A673 (cell line): ENCODE data around the gene NSD1. TPM values are rescaled to one million over a fixed set of nuclear protein-coding genes. Genes with fewer than 3 reads are reported as not detected.

ENCODE experiments used
- BruUV-seq: library from RNA; stranded (reverse); fragments of 400-500 nt; replicated peaks from 2 replicates; lab custom pipeline; 2021; lab: Mats Ljungman, UMichigan
- CTCF ChIA-PET: fragments of 300-600 bp; sonication (Branson Sonifier 250); formaldehyde crosslinking; loops from one replicate; lab custom pipeline; 2022; ENCODE audit warnings: antibody characterized with exemption; lab: Charles Lee
- POLR2A ChIA-PET: fragments of 300-600 bp; sonication (Branson Sonifier 250); formaldehyde crosslinking; loops from one replicate; lab custom pipeline; 2022; ENCODE audit warnings: antibody characterized with exemption; ENCODE audit not compliant: low non-redundant PET; lab: Charles Lee
- DNase-seq: peaks from one replicate; pipeline ENCODE4 v3.0.0-alpha.2; 2015; ENCODE audit warnings: low spot score
- H3K27ac ChIP-seq: fragments of 200-600 bp; sonication (generic); 2 replicates; pipeline ENCODE4 v1.5.1; 2016; ENCODE audit warnings: mixed run types, low read depth, mild to moderate bottlenecking, mixed read lengths, antibody characterized with exemption, low read length; ENCODE audit not compliant: poor library complexity, severe bottlenecking
- H3K27me3 ChIP-seq: fragments of 200-600 bp; sonication (generic); replicated peaks from 2 replicates; pipeline ENCODE4 v1.6.1; 2017; ENCODE audit warnings: mixed run types, low read depth, mild to moderate bottlenecking, mixed read lengths, antibody characterized with exemption, low read length; ENCODE audit not compliant: insufficient read depth, poor library complexity
- H3K36me3 ChIP-seq: fragments of 200-600 bp; sonication (generic); 2 replicates; pipeline ENCODE4 v1.6.1; 2016; ENCODE audit warnings: mixed run types, mild to moderate bottlenecking, mixed read lengths, antibody characterized with exemption, low read length; ENCODE audit not compliant: insufficient read depth, poor library complexity, severe bottlenecking
- H3K4me1 ChIP-seq: fragments of 200-600 bp; sonication (generic); 2 replicates; pipeline ENCODE4 v1.6.1; 2017; ENCODE audit warnings: mixed run types, mild to moderate bottlenecking, mixed read lengths, antibody characterized with exemption, low read length; ENCODE audit not compliant: insufficient read depth, poor library complexity, severe bottlenecking
- H3K4me3 ChIP-seq: fragments of 200-600 bp; sonication (generic); 2 replicates; pipeline ENCODE4 v1.5.1; 2016; ENCODE audit warnings: low read depth, mixed run types, mild to moderate bottlenecking, mixed read lengths, low read length; ENCODE audit not compliant: poor library complexity, severe bottlenecking
- H3K9me3 ChIP-seq: fragments of 200-600 bp; sonication (generic); 2 replicates; pipeline ENCODE4 v1.6.1; 2016; ENCODE audit warnings: mixed run types, low read depth, mild to moderate bottlenecking, mixed read lengths, antibody characterized with exemption, low read length; ENCODE audit not compliant: poor library complexity, severe bottlenecking
- EZH2 ChIP-seq: fragments of 200-600 bp; sonication (generic); IDR thresholded peaks from 2 replicates; pipeline ENCODE4 v1.6.1; 2017; ENCODE audit warnings: borderline replicate concordance, low read depth, mild to moderate bottlenecking, mixed read lengths, antibody characterized with exemption, low read length; ENCODE audit not compliant: poor library complexity, severe bottlenecking
- intact Hi-C: fragments of 100-400 bp; cut with micrococcal nuclease; formaldehyde crosslinking; loops from one replicate; pipeline ENCODE4 v1.10.0; 2022; ENCODE audit not compliant: unreplicated experiment
- total RNA-seq: library from RNA; stranded (reverse); gene quantifications from 2 replicates; pipeline ENCODE4 v1.2.3, GENCODE V29; 2021
- TF ChIP-seq, protein P1 (sequence below): fragments of 300-800, 200-600 bp; sonication (generic); conservative IDR thresholded peaks from 2 replicates; pipeline ENCODE4 v1.5.1; 2017; ENCODE audit warnings: low read depth, mild to moderate bottlenecking, antibody characterized with exemption, low read length, moderate library complexity, mixed read lengths

Gene NSD1
- total RNA-seq, 1 experiment from 2014 or later, result 74.3 TPM

DNA sequence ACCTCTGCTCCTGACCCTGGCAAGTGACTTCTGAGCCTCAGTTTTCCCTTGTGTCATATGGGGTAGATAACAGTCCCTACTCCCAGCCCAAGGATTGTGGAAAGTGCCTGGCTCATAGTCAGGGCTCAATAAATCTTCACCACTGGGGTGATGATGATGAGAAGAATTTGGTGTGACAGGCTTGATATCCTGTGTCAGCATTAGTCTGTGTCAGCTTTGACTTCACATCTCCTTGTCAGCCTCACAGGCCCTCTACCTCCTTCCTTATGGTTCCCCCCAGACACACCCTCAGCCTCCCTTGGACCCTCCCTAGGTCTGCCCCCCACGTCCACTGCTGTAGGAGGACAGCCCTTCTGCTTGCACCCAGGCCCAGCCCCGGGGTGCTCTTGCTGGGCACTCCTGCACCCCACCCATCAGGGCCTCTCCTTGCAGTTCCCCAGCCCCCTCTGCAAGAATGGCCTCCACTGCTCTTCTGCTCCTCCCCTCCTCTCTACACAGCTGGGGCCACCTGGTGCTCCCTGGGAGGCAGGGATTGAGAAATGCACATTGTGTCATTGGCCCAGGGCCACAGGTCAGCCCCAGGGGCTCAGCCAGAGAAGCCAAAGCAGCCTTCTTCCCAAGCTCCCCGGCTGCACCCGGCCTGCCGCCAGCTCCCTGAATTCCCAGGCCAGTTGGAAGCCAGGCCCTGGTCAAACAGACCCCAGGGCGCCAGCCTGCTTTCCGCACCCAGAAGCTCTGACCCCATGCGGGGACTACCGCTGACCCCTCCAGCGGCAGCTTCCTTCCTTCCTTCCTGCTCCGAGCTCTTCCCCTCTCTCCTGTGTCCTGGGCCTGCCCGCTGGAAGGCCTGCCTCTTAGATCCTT is 39.1 kb upstream of the NSD1 start:
- Histone ChIP-seq H3K9me3 (no peaks in the 10 kb centered on the region), H3K36me3 (no peaks in the 10 kb centered on the region), H3K4me3 (no peak overlapping the region), H3K4me1 (peaks cover 3% of the 10 kb centered on the region), H3K27me3 (no peaks in the 10 kb centered on the region), H3K27ac (no peak overlapping the region)
- ChIA-PET POLR2A (no interaction called here), CTCF (no interaction called here)
- TF ChIP-seq EZH2, result no peak
- TF ChIP-seq, protein P1, sequence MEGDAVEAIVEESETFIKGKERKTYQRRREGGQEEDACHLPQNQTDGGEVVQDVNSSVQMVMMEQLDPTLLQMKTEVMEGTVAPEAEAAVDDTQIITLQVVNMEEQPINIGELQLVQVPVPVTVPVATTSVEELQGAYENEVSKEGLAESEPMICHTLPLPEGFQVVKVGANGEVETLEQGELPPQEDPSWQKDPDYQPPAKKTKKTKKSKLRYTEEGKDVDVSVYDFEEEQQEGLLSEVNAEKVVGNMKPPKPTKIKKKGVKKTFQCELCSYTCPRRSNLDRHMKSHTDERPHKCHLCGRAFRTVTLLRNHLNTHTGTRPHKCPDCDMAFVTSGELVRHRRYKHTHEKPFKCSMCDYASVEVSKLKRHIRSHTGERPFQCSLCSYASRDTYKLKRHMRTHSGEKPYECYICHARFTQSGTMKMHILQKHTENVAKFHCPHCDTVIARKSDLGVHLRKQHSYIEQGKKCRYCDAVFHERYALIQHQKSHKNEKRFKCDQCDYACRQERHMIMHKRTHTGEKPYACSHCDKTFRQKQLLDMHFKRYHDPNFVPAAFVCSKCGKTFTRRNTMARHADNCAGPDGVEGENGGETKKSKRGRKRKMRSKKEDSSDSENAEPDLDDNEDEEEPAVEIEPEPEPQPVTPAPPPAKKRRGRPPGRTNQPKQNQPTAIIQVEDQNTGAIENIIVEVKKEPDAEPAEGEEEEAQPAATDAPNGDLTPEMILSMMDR, result no peak
- no peak for DNase-seq
- intact Hi-C loops, result no loop called here
- no TSS peak for BruUV-seq

DNA sequence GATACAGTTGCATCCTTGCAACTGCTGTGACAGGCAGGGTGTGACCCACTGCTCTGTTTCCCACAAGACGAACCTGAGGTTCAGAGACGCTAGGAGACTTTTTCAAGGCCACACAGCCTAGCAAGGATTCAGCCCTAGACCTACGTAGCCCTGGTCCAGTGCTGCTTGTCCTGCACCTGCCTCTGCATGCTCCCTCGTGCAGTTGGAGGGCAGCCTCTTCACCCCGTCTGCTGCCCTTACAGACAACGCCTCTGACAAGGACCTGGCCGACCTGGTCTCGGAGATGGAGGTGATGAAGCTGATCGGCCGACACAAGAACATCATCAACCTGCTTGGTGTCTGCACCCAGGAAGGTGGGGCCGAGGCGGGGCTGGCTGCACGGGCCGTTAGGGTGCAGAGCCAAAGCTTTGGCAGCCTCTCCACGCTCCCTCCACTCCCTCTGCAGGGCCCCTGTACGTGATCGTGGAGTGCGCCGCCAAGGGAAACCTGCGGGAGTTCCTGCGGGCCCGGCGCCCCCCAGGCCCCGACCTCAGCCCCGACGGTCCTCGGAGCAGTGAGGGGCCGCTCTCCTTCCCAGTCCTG is 38.4 kb upstream of the NSD1 start:
- H3K4me1 ChIP-seq, result no peaks in the 10 kb centered on the region
- H3K4me3 ChIP-seq, result no peak overlapping the region
- ChIA-PET CTCF (no interaction called here), POLR2A (no interaction called here)
- TF ChIP-seq, protein P1, result no peak
- H3K27me3 ChIP-seq, result no peaks in the 10 kb centered on the region
- no peaks in the 10 kb centered on the region for H3K9me3 ChIP-seq
- BruUV-seq, result no TSS peak
- H3K36me3 ChIP-seq, result no peaks in the 10 kb centered on the region
- no peak for DNase-seq
- no peak overlapping the region for H3K27ac ChIP-seq
- intact Hi-C loops, result no loop called here

DNA sequence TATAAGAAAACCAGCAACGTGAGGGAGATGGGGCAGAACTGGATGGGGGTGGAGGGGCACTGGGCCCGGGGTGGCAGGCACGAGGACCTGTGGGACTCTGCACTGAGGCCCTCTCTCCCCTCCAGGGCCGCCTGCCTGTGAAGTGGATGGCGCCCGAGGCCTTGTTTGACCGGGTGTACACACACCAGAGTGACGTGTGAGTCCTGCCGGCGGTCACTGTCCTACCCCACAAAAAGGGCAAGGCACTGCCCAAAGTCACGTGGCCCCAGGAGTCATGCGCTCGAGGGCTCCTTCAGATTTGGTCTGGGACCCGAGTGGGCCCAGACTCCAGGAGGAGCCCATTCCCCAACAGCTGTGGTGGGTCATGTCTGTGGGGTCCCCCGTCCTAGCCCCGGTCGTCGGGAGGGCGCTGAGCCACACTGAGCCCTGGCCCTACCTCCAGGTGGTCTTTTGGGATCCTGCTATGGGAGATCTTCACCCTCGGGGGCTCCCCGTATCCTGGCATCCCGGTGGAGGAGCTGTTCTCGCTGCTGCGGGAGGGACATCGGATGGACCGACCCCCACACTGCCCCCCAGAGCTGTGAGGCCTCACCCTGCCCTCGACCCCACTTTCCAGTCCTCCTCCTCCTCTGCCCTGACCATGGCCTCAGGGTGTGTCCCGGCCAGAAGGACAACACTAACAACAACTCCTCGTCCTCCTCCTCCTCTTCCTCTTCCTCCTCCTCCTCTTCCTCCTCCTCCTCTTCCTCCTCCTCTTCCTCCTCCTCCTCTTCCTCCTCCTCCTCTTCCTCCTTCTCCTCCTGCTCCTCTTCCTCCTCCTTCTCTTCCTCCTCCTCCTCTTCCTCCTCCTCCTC is 37.2 kb upstream of the NSD1 start:
- ChIA-PET CTCF (no interaction called here), POLR2A (no interaction called here)
- BruUV-seq, result no TSS peak

More for the DNA sequence above, 37.2 kb upstream of the NSD1 start:
- Histone ChIP-seq H3K27me3 (no peaks in the 10 kb centered on the region), H3K36me3 (no peaks in the 10 kb centered on the region), H3K27ac (no peak overlapping the region), H3K9me3 (no peaks in the 10 kb centered on the region), H3K4me1 (no peaks in the 10 kb centered on the region), H3K4me3 (no peak overlapping the region)
- intact Hi-C loops, result no loop called here
- TF ChIP-seq, protein P1, result no peak
- TF ChIP-seq EZH2, result no peak
- DNase-seq, result no peak
